Smooth muscle cell (in vitro differentiated cells): ENCODE data around the gene CTIF. TPM values are rescaled to one million over a fixed set of nuclear protein-coding genes. Genes with fewer than 3 reads are reported as not detected.

Experiments
- DNase-seq: peaks from one replicate; lab custom pipeline; 2025; ENCODE audit not compliant: unreplicated experiment; lab: John Stamatoyannopoulos, UW
- H2AFZ ChIP-seq: fragments of 200-600 bp; sonication (generic); 2 replicates; pipeline ENCODE4 v1.6.0; 2016; ENCODE audit warnings: antibody characterized with exemption, low read depth, mild to moderate bottlenecking
- H3F3A ChIP-seq: fragments of 200-600 bp; sonication (generic); 2 replicates; pipeline ENCODE4 v1.6.0; 2017; ENCODE audit warnings: antibody characterized with exemption, low read depth
- H3K27ac ChIP-seq: fragments of 200-600 bp; sonication (generic); 2 replicates; pipeline ENCODE4 v1.5.1; 2016; ENCODE audit warnings: low read depth, mild to moderate bottlenecking
- H3K27me3 ChIP-seq: fragments of 200-600 bp; sonication (generic); 2 replicates; pipeline ENCODE4 v1.6.1; 2016; ENCODE audit warnings: low read depth, mild to moderate bottlenecking
- H3K36me3 ChIP-seq: fragments of 200-600 bp; sonication (generic); 2 replicates; pipeline ENCODE4 v1.5.1; 2016; ENCODE audit warnings: low read depth
- H3K4me1 ChIP-seq: fragments of 200-600 bp; sonication (generic); 2 replicates; pipeline ENCODE4 v1.5.1; 2016; ENCODE audit warnings: low read depth
- H3K4me2 ChIP-seq: fragments of 200-600 bp; sonication (generic); 2 replicates; pipeline ENCODE4 v1.6.0; 2016; ENCODE audit warnings: mild to moderate bottlenecking
- H3K4me3 ChIP-seq: fragments of 200-600 bp; sonication (generic); 2 replicates; pipeline ENCODE4 v1.5.1; 2016; ENCODE audit warnings: mild to moderate bottlenecking
- H3K79me2 ChIP-seq: fragments of 200-600 bp; sonication (generic); 2 replicates; pipeline ENCODE4 v1.6.0; 2016; ENCODE audit warnings: low read depth, mild to moderate bottlenecking
- H3K9ac ChIP-seq: fragments of 200-600 bp; sonication (generic); 2 replicates; pipeline ENCODE4 v1.6.0; 2016; ENCODE audit warnings: low read depth
- H3K9me3 ChIP-seq: fragments of 200-600 bp; sonication (generic); replicated peaks from 2 replicates; pipeline ENCODE4 v1.5.1; 2016; ENCODE audit warnings: low read depth
- H4K20me1 ChIP-seq: fragments of 200-600 bp; sonication (generic); 2 replicates; pipeline ENCODE4 v1.6.0; 2016; ENCODE audit warnings: low read depth
- WGBS: methylation state at CpG from one replicate; pipeline ENCODE4 v1.1.7; 2016; ENCODE audit warnings: low lambda C conversion rate; 5-methylcytosine and 5-hydroxymethylcytosine counted together
- polyA plus RNA-seq: library from polyadenylated mRNA; unstranded; fragments of >200 nt; fragmentation: Nextera tagmentation; extraction: Ambion mirVana; gene quantifications from 2 replicates; pipeline ENCODE4 v1.2.1, GENCODE V29; 2016
- total RNA-seq: library from RNA; depleted of rRNA; stranded (reverse); fragments of >200 nt; gene quantifications from 2 replicates; pipeline ENCODE4 v1.2.3, GENCODE V29; 2014
- TF ChIP-seq, protein P1 (sequence below): fragments of 200-600 bp; sonication (generic); IDR thresholded peaks from 2 replicates; pipeline ENCODE4 v1.5.1; 2017; ENCODE audit warnings: borderline replicate concordance, mild to moderate bottlenecking, antibody characterized with exemption; ENCODE audit not compliant: insufficient read depth, poor library complexity, severe bottlenecking

Gene CTIF
- total and polyA plus RNA-seq, 2 experiments from 2014 or later, result 22.2 to 25.3 TPM

GRCh38 chr18:48519431-48520100 is 19.3 kb upstream of the CTIF start:
- no peak overlapping the region for H3K4me3 ChIP-seq
- WGBS, result 85% methylated on average over 5 of the region's 5 CpGs
- no peaks in the 10 kb centered on the region for H3F3A ChIP-seq
- no peak overlapping the region for H3K9ac ChIP-seq
- H3K4me2 ChIP-seq, result no peak overlapping the region
- DNase-seq, result no peak
- no peaks in the 10 kb centered on the region for H4K20me1 ChIP-seq
- H3K27ac ChIP-seq, result no peak overlapping the region
- no peak overlapping the region for H2AFZ ChIP-seq
- TF ChIP-seq, protein P1, sequence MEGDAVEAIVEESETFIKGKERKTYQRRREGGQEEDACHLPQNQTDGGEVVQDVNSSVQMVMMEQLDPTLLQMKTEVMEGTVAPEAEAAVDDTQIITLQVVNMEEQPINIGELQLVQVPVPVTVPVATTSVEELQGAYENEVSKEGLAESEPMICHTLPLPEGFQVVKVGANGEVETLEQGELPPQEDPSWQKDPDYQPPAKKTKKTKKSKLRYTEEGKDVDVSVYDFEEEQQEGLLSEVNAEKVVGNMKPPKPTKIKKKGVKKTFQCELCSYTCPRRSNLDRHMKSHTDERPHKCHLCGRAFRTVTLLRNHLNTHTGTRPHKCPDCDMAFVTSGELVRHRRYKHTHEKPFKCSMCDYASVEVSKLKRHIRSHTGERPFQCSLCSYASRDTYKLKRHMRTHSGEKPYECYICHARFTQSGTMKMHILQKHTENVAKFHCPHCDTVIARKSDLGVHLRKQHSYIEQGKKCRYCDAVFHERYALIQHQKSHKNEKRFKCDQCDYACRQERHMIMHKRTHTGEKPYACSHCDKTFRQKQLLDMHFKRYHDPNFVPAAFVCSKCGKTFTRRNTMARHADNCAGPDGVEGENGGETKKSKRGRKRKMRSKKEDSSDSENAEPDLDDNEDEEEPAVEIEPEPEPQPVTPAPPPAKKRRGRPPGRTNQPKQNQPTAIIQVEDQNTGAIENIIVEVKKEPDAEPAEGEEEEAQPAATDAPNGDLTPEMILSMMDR, result no peak
- no peaks in the 10 kb centered on the region for H3K4me1 ChIP-seq
- H3K79me2 ChIP-seq, result no peaks in the 10 kb centered on the region
- H3K27me3 ChIP-seq, result no peaks in the 10 kb centered on the region
- H3K36me3 ChIP-seq, result no peaks in the 10 kb centered on the region
- H3K9me3 ChIP-seq, result no peaks in the 10 kb centered on the region

GRCh38 chr18:48521723-48522122 is 17.1 kb upstream of the CTIF start:
- Histone ChIP-seq H3K36me3 (no peaks in the 10 kb centered on the region), H3K9ac (no peak overlapping the region), H3K9me3 (no peaks in the 10 kb centered on the region), H3K27ac (no peak overlapping the region), H2AFZ (no peak overlapping the region), H3K4me2 (no peak overlapping the region), H3K79me2 (no peaks in the 10 kb centered on the region), H3F3A (no peaks in the 10 kb centered on the region), H3K4me1 (no peaks in the 10 kb centered on the region), H3K4me3 (no peak overlapping the region), H4K20me1 (no peaks in the 10 kb centered on the region), H3K27me3 (no peaks in the 10 kb centered on the region)
- TF ChIP-seq, protein P1, result no peak
- whole genome bisulfite sequencing, result 96% methylated on average over 5 of the region's 5 CpGs
- DNase-seq, result no peak

GRCh38 chr18:48525671-48526070 is 13.2 kb upstream of the CTIF start:
- Histone ChIP-seq H4K20me1 (no peaks in the 10 kb centered on the region), H3K27ac (no peak overlapping the region), H3K9me3 (no peaks in the 10 kb centered on the region), H3K9ac (no peak overlapping the region), H3K4me3 (no peak overlapping the region), H3K79me2 (no peaks in the 10 kb centered on the region), H3K4me1 (no peaks in the 10 kb centered on the region), H3K4me2 (no peak overlapping the region), H3F3A (peaks cover 4% of the 10 kb centered on the region), H3K27me3 (no peaks in the 10 kb centered on the region), H2AFZ (no peak overlapping the region), H3K36me3 (no peaks in the 10 kb centered on the region)
- TF ChIP-seq, protein P1, result no peak
- no peak for DNase-seq

DNA sequence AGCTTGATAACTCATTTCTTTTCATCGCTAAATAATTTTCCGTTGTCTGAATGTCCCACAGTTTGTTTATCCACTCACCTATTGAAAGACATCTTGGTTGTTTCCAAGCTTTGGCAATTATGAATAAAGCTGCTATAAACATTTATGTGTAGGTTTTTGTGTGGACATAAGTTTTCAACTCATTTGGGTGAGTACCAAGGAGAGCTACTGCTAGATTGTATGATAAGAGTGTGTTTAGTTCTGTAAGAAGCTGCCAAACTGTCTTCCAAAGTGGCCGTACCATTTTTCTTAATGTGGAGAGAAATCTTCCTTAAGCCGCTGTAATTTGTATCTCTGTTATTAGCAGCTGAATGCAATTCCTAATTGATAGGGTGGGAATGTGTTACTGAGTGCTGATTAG is 11.4 kb upstream of the CTIF start:
- H3K27me3 ChIP-seq, result no peaks in the 10 kb centered on the region
- no peak overlapping the region for H3K4me2 ChIP-seq
- H3K27ac ChIP-seq, result no peak overlapping the region
- DNase-seq, result no peak
- TF ChIP-seq, protein P1, result no peak
- H3K4me1 ChIP-seq, result no peaks in the 10 kb centered on the region
- H4K20me1 ChIP-seq, result no peaks in the 10 kb centered on the region
- no peak overlapping the region for H3K9ac ChIP-seq
- no peaks in the 10 kb centered on the region for H3K9me3 ChIP-seq
- no peak overlapping the region for H3K4me3 ChIP-seq
- no peaks in the 10 kb centered on the region for H3K79me2 ChIP-seq
- no peaks in the 10 kb centered on the region for H3K36me3 ChIP-seq
- H2AFZ ChIP-seq, result no peak overlapping the region
- WGBS, result 93% methylated on average over 4 of the region's 4 CpGs
- H3F3A ChIP-seq, result peaks cover 4% of the 10 kb centered on the region
